ENCODE results near the gene GALNT11. TPM values are rescaled to one million over a fixed set of nuclear protein-coding genes. Genes with fewer than 3 reads are reported as not detected.

Gene GALNT11
- total RNA-seq, 1 experiment from 2014 or later, result 24.1 TPM

GRCh38 chr7:152015600-152015999, 9.9 kb upstream of the GALNT11 start:
- no peak for TF ChIP-seq CTCF (conservative IDR thresholded peaks at IDR 0.05)
- Mint-ChIP-seq H3K4me3 (no peak overlapping the region), H3K4me1 (no peaks in the 10 kb centered on the region), H3K36me3 (ENCODE audit: insufficient read depth in 1 of 3, low read depth in 3 of 3) (no peaks in the 10 kb centered on the region), H3K27me3 (ENCODE audit: low read depth) (peaks cover 4% of the 10 kb centered on the region), H3K9me3 (peaks cover 0 to 7% of the 10 kb centered on the region in 2 experiments; a peak in 1 of 5 replicates), H3K27ac (no peak overlapping the region)
- no peak overlapping the region for H2BK20ac ChIP-seq (ENCODE audit: low read depth, low read length, poor library complexity, severe bottlenecking)
- no peak overlapping the region for H3K27ac ChIP-seq (ENCODE audit: insufficient read length, low read depth, low read length)
- no peak overlapping the region for H4K5ac ChIP-seq (ENCODE audit: insufficient read length, low read depth, low read length)
- H3K4me2 ChIP-seq (ENCODE audit: insufficient read depth, insufficient read length, low read length), result no peak overlapping the region
- no peaks in the 10 kb centered on the region for H3K79me2 ChIP-seq (ENCODE audit: insufficient read depth, low read length)
- no peaks in the 10 kb centered on the region for H3K9me3 ChIP-seq (ENCODE audit: control insufficient read depth, low read depth, low read length)
- H3K23me2 ChIP-seq (ENCODE audit: insufficient read length, low read depth, low read length, poor library complexity, severe bottlenecking), result no peaks in the 10 kb centered on the region
- H2AFZ ChIP-seq (ENCODE audit: low read length), result no peak overlapping the region
- no peak overlapping the region for H4K91ac ChIP-seq (ENCODE audit: insufficient read length, low read depth, low read length)
- H3T11ph ChIP-seq (ENCODE audit: low read length), result no peak overlapping the region
- no peak overlapping the region for H3K4ac ChIP-seq (ENCODE audit: low read depth, low read length)
- no peak overlapping the region for H3K18ac ChIP-seq (ENCODE audit: insufficient read length, low read depth, low read length)
- H3K23ac ChIP-seq (ENCODE audit: insufficient read length, low read depth, low read length), result no peak overlapping the region
- no peaks in the 10 kb centered on the region for H3K27me3 ChIP-seq (ENCODE audit: insufficient read depth, low read length)
- H2BK12ac ChIP-seq (ENCODE audit: insufficient read length, low read depth, low read length), result no peak overlapping the region
- no peak overlapping the region for H2BK15ac ChIP-seq (ENCODE audit: low read depth, low read length)
- H4K20me1 ChIP-seq (ENCODE audit: control insufficient read depth, insufficient read depth, insufficient read length), result no peaks in the 10 kb centered on the region
- DNase-seq, result no peak
- H3K9ac ChIP-seq (ENCODE audit: extremely low read depth, insufficient read length, low read length), result no peak overlapping the region
- WGBS (ENCODE audit: extremely low coverage, insufficient read length, low lambda C conversion rate), result no CpG with 5 or more reads among the region's 7 CpGs
- no peak overlapping the region for H3K14ac ChIP-seq (ENCODE audit: insufficient read depth, low read length)
- no peak overlapping the region for H3K56ac ChIP-seq (ENCODE audit: insufficient read length, low read depth, low read length)
- no peak overlapping the region for H2BK120ac ChIP-seq (ENCODE audit: low read depth, low read length, poor library complexity, severe bottlenecking)
- no peaks in the 10 kb centered on the region for H3K4me1 ChIP-seq (ENCODE audit: insufficient read depth, low read length)
- no peaks in the 10 kb centered on the region for H3K79me1 ChIP-seq (ENCODE audit: insufficient read depth, low read depth, low read length, poor library complexity, severe bottlenecking)
- no peak overlapping the region for H2BK5ac ChIP-seq (ENCODE audit: insufficient read length, low read length)
- no peak overlapping the region for H2AK5ac ChIP-seq (ENCODE audit: insufficient read length, low read length)
- H4K8ac ChIP-seq (replicated peaks; ENCODE audit: insufficient read length, low read depth, low read length), result no peak overlapping the region
